H1 (cell line): ENCODE results near the gene FADS3. TPM values are rescaled to one million over a fixed set of nuclear protein-coding genes. Genes with fewer than 3 reads are reported as not detected.

Experiments
- CTCF ChIA-PET: fragments of 300-600 bp; sonication (Branson Sonifier 250); formaldehyde crosslinking; loops from one replicate; lab custom pipeline; 2021; ENCODE audit not compliant: partially characterized antibody; lab: Charles Lee
- POLR2A ChIA-PET: fragments of 300-600 bp; sonication (Branson Sonifier 250); formaldehyde crosslinking; loops from one replicate; lab custom pipeline; 2021; ENCODE audit warnings: inconsistent platforms; ENCODE audit not compliant: partially characterized antibody; lab: Charles Lee
- DNase-seq, 2 experiments: peaks; one replicate each; pipeline versions ENCODE4 v3.0.0 to v3.0.0-alpha.2; 2010 to 2022; ENCODE audit warnings: low spot score in 2 of 2, low read depth in 1 of 2, mixed read lengths in 1 of 2
- FAIRE-seq: peaks from 2 replicates; lab custom pipeline; 2011; peaks lifted over from hg19 to GRCh38; lab: Jason Lieb, UNC
- H2AFZ ChIP-seq: 2 replicates; pipeline ENCODE4 v1.8.1; 2012; ENCODE audit warnings: low read length, inconsistent platforms
- H2AK5ac ChIP-seq: 2 replicates; pipeline ENCODE4 v1.6.1; 2013; ENCODE audit warnings: low read depth, low read length
- H2BK120ac ChIP-seq: replicated peaks from 2 replicates; pipeline ENCODE3; 2013; ENCODE audit warnings: low read depth, low read length, inconsistent platforms
- H2BK12ac ChIP-seq: 2 replicates; pipeline ENCODE4 v1.6.1; 2013; ENCODE audit warnings: low read depth, low read length
- H2BK15ac ChIP-seq: 2 replicates; pipeline ENCODE4 v1.6.1; 2013; ENCODE audit warnings: low read length
- H2BK20ac ChIP-seq: 2 replicates; pipeline ENCODE4 v1.6.1; 2013; ENCODE audit warnings: low read length
- H2BK5ac ChIP-seq: 2 replicates; pipeline ENCODE4 v1.6.1; 2013; ENCODE audit warnings: low read depth, low read length
- H3K14ac ChIP-seq: 2 replicates; pipeline ENCODE4 v1.6.1; 2013; ENCODE audit warnings: inconsistent platforms; ENCODE audit not compliant: insufficient read length
- H3K18ac ChIP-seq: 2 replicates; pipeline ENCODE4 v1.6.1; 2013; ENCODE audit warnings: low read length; ENCODE audit errors: extremely low read depth
- H3K23ac ChIP-seq: 2 replicates; pipeline ENCODE4 v1.6.1; 2013; ENCODE audit warnings: inconsistent platforms; ENCODE audit not compliant: insufficient read length
- H3K23me2 ChIP-seq: 2 replicates; pipeline ENCODE4 v1.6.1; 2013; ENCODE audit warnings: low read depth, low read length
- H3K27ac ChIP-seq: 2 replicates; pipeline ENCODE4 v1.6.1; 2011; ENCODE audit warnings: low read depth, low read length, inconsistent platforms
- H3K27me3 ChIP-seq, 4 experiments: replicated peaks in 1 of 4; 1 replicate in 1 of 4; 2 replicates in 3 of 4; pipeline versions ENCODE4 v1.6.1 to v1.8.1; 2011 to 2013; ENCODE audit warnings: low read length in 3 of 4, mild to moderate bottlenecking in 3 of 4, inconsistent platforms in 2 of 4, mixed read lengths in 2 of 4, moderate library complexity in 1 of 4; ENCODE audit not compliant: control insufficient read depth in 3 of 4, insufficient read depth in 3 of 4; ENCODE audit errors: extremely low read depth in 1 of 4
- H3K36me3 ChIP-seq, 4 experiments: 2 replicates each; pipeline versions ENCODE4 v1.6.1 to v1.8.1; 2011 to 2013; ENCODE audit warnings: mild to moderate bottlenecking in 4 of 4, low read length in 3 of 4, moderate library complexity in 2 of 4, control low read depth in 1 of 4, inconsistent platforms in 1 of 4; ENCODE audit not compliant: insufficient read depth in 4 of 4, control insufficient read depth in 2 of 4
- H3K4ac ChIP-seq: replicated peaks from 2 replicates; pipeline ENCODE3; 2013; ENCODE audit warnings: low read length, low read depth, mixed read lengths, inconsistent platforms; ENCODE audit not compliant: insufficient read length
- H3K4me1 ChIP-seq, 4 experiments: replicated peaks in 1 of 4; 1 replicate in 1 of 4; 2 replicates in 3 of 4; pipeline versions ENCODE4 v1.6.1 to v1.8.1; 2011 to 2013; ENCODE audit warnings: low read length in 3 of 4, inconsistent platforms in 2 of 4, mixed read lengths in 1 of 4; ENCODE audit not compliant: insufficient read depth in 4 of 4, control insufficient read depth in 3 of 4
- H3K4me2 ChIP-seq, 2 experiments: 2 replicates each; pipeline versions ENCODE4 v1.6.1 to v1.8.1; 2011 to 2013; ENCODE audit warnings: low read depth in 2 of 2, low read length in 2 of 2, control low read depth in 1 of 2, inconsistent platforms in 1 of 2, mild to moderate bottlenecking in 1 of 2; ENCODE audit not compliant: insufficient read depth in 1 of 2
- H3K4me3 ChIP-seq, 4 experiments: fragments of 200-600, 300-600 bp in 1 of 4; sonication (generic), shearing (Covaris generic), sonication (Bioruptor Twin) in 1 of 4; 2 replicates each; pipeline versions ENCODE4 v1.5.1 to v1.8.1; 2011 to 2016; ENCODE audit warnings: low read length in 4 of 4, low read depth in 3 of 4, control low read depth in 2 of 4, inconsistent platforms in 2 of 4, mild to moderate bottlenecking in 2 of 4, mixed read lengths in 1 of 4, moderate library complexity in 1 of 4; ENCODE audit not compliant: insufficient read depth in 2 of 4; ENCODE audit errors: extremely low read depth in 1 of 4
- H3K56ac ChIP-seq: replicated peaks from 2 replicates; pipeline ENCODE3; 2013; ENCODE audit warnings: low read depth, mild to moderate bottlenecking, mixed read lengths, low read length, inconsistent platforms; ENCODE audit not compliant: insufficient read length
- H3K79me1 ChIP-seq: 2 replicates; pipeline ENCODE4 v1.6.1; 2013; ENCODE audit warnings: low read depth, low read length, control low read depth
- H3K79me2 ChIP-seq, 2 experiments: 2 replicates each; pipeline versions ENCODE4 v1.6.1 to v1.8.1; 2012 to 2013; ENCODE audit warnings: low read length in 2 of 2, mild to moderate bottlenecking in 2 of 2, inconsistent platforms in 1 of 2; ENCODE audit not compliant: insufficient read depth in 2 of 2, control insufficient read depth in 1 of 2
- H3K9ac ChIP-seq, 4 experiments: replicated peaks in 1 of 4; 1 replicate in 1 of 4; 2 replicates in 3 of 4; pipeline versions ENCODE4 v1.6.1 to v1.8.1; 2011 to 2013; ENCODE audit warnings: low read depth in 3 of 4, low read length in 3 of 4, control low read depth in 2 of 4, mild to moderate bottlenecking in 2 of 4, moderate library complexity in 2 of 4, inconsistent platforms in 1 of 4; ENCODE audit errors: extremely low read depth in 1 of 4
- H3K9me3 ChIP-seq, 2 experiments: 2 replicates each; pipeline versions ENCODE4 v1.6.1 to v1.8.1; 2012 to 2013; ENCODE audit warnings: mild to moderate bottlenecking in 2 of 2, moderate library complexity in 2 of 2, control low read depth in 1 of 2, inconsistent platforms in 1 of 2, low read depth in 1 of 2, low read length in 1 of 2, mixed read lengths in 1 of 2; ENCODE audit not compliant: insufficient read depth in 2 of 2
- H4K20me1 ChIP-seq, 2 experiments: replicated peaks in 1 of 2; 2 replicates each; pipeline versions ENCODE3 to v1.8.1; 2011 to 2013; ENCODE audit warnings: inconsistent platforms in 2 of 2, low read length in 2 of 2, mild to moderate bottlenecking in 1 of 2; ENCODE audit not compliant: insufficient read depth in 2 of 2, control insufficient read depth in 1 of 2
- H4K5ac ChIP-seq: 2 replicates; pipeline ENCODE4 v1.6.1; 2013; ENCODE audit warnings: low read length, low read depth, mixed read lengths, inconsistent platforms; ENCODE audit not compliant: insufficient read length
- H4K8ac ChIP-seq: 2 replicates; pipeline ENCODE4 v1.8.0; 2013; ENCODE audit warnings: mild to moderate bottlenecking, moderate library complexity, low read length, inconsistent platforms; ENCODE audit not compliant: insufficient read depth; ENCODE audit errors: extremely low read depth
- H4K91ac ChIP-seq: replicated peaks from 2 replicates; pipeline ENCODE3; 2013; ENCODE audit warnings: low read length, mixed read lengths, inconsistent platforms; ENCODE audit not compliant: insufficient read length
- CTBP2 ChIP-seq: IDR thresholded peaks from 2 replicates; pipeline ENCODE4 v1.7.0; 2011; ENCODE audit warnings: borderline replicate concordance, mild to moderate bottlenecking, moderate library complexity, mixed read lengths, low read length; ENCODE audit not compliant: insufficient read depth, insufficient read length
- EGR1 ChIP-seq: IDR thresholded peaks from 2 replicates; pipeline ENCODE4 v1.6.1; 2011; ENCODE audit warnings: low read depth, low read length, borderline replicate concordance
- EP300 ChIP-seq, 2 experiments: IDR thresholded peaks; 1 replicate in 1 of 2; 2 replicates in 1 of 2; pipeline ENCODE4 v1.6.1; 2011 to 2012; ENCODE audit warnings: low read depth in 2 of 2, low read length in 2 of 2, mild to moderate bottlenecking in 2 of 2, borderline replicate concordance in 1 of 2, inconsistent platforms in 1 of 2, moderate library complexity in 1 of 2
- KDM5A ChIP-seq: fragments of 200-600 bp; IDR thresholded peaks from 2 replicates; pipeline ENCODE4 v1.7.1; 2012; ENCODE audit warnings: mild to moderate bottlenecking, low read length, inconsistent platforms, mixed read lengths
- NANOG ChIP-seq: IDR thresholded peaks from 2 replicates; pipeline ENCODE4 v1.6.1; 2011; ENCODE audit warnings: low read length, low read depth, mild to moderate bottlenecking, inconsistent platforms; ENCODE audit not compliant: insufficient read depth, poor library complexity, severe bottlenecking
- POU5F1 ChIP-seq: IDR thresholded peaks from 2 replicates; pipeline ENCODE4 v1.6.1; 2011; ENCODE audit warnings: low read depth, mild to moderate bottlenecking, low read length, moderate library complexity
- SAP30 ChIP-seq: fragments of 300-600 bp; sonication (generic); IDR thresholded peaks from 2 replicates; pipeline ENCODE4 v1.7.1; 2012; ENCODE audit warnings: low read length, moderate library complexity, mild to moderate bottlenecking, inconsistent platforms; ENCODE audit not compliant: insufficient read depth, insufficient replicate concordance
- SIN3A ChIP-seq, 2 experiments: IDR thresholded peaks in 1 of 2; conservative IDR thresholded peaks in 1 of 2; 2 replicates each; pipeline ENCODE4 v1.6.1; 2011 to 2012; ENCODE audit warnings: low read length in 2 of 2, improper control_type of control experiment in 1 of 2, low read depth in 1 of 2, mild to moderate bottlenecking in 1 of 2
- SP1 ChIP-seq: IDR thresholded peaks from 2 replicates; pipeline ENCODE4 v1.6.1; 2011; ENCODE audit warnings: low read depth, low read length
- WGBS, 2 experiments: shearing (Covaris generic) in 1 of 2; methylation state at CpG; one replicate each; pipeline versions ENCODE4 v1.1.6 to v1.1.7; 2013 to 2015; ENCODE audit warnings: low lambda C conversion rate in 2 of 2, mixed read lengths in 2 of 2, inconsistent platforms in 1 of 2, low coverage in 1 of 2, missing lambda C conversion rate in 1 of 2; ENCODE audit not compliant: insufficient replicate concordance in 2 of 2, insufficient coverage in 1 of 2, insufficient read length in 1 of 2; ENCODE audit errors: extremely low coverage in 1 of 2, missing lambda C conversion rate in 1 of 2; 5-methylcytosine and 5-hydroxymethylcytosine counted together
- polyA plus RNA-seq, 7 experiments: library from polyadenylated mRNA; depleted of rRNA in 3 of 7; stranded (reverse) in 5 of 7; unstranded in 2 of 7; fragments of >200 nt in 5 of 7; fragments of 200-250 nt in 2 of 7; gene quantifications; 1 replicate in 5 of 7; 2 replicates in 1 of 7; 4 replicates in 1 of 7; pipeline versions ENCODE4 v1.2.1 to v1.2.3, GENCODE V29; 2011 to 2013; ENCODE audit warnings: missing spikeins in 2 of 7, mixed read lengths in 2 of 7
- total RNA-seq: library from RNA; stranded (reverse); fragmentation: NEBNext Ultra II Directional; extraction: Animal tissue kit (Norgen Biotek cat#: 25700); gene quantifications from 2 replicates; pipeline ENCODE4 v1.2.1, GENCODE V29; 2021
- TF ChIP-seq, protein P1 (sequence below): IDR thresholded peaks from 2 replicates; pipeline ENCODE4 v1.6.1; 2011; ENCODE audit warnings: low read length, improper control_type of control experiment

Gene FADS3
- total and polyA plus RNA-seq, 2 of the 8 experiments (the other 6 are each of a cell fraction or from before 2014, with no cell fraction given) = 43.8 to 76.3 TPM

GRCh38 chr11:61881397-61881796, 9.9 kb downstream of the FADS3 start:
- peak overlapping the region in 1 of 4 experiments; percentile 20; a peak in 1 of 8 replicates for H3K4me3 ChIP-seq
- peak overlapping the region; percentile 3; the same call in 1 of the 2 replicates for H4K8ac ChIP-seq
- peaks cover 0 to 17% (median 8%) of the 10 kb centered on the region in 4 experiments for H3K4me1 ChIP-seq
- no peaks in the 10 kb centered on the region for H3K27me3 ChIP-seq
- FAIRE-seq (peak; percentile 42), DNase-seq (no peak)
- peaks cover 0 to 4% (median 0%) of the 10 kb centered on the region in 4 experiments; a peak in 1 of 8 replicates for H3K36me3 ChIP-seq
- H3K4ac ChIP-seq = no peak overlapping the region
- H3K9me3 ChIP-seq = no peaks in the 10 kb centered on the region
- peaks cover 0 to 6% of the 10 kb centered on the region in 2 experiments for H4K20me1 ChIP-seq
- POLR2A ChIA-PET = interaction anchor here (0.8 to 4.1 kb wide), 8 partner anchors 9 to 86 kb away, joined by 3 to 15 read pairs (median 4); partner anchors contain the start of genes FADS1, FADS2 and FTH1
- no peak overlapping the region for H2AK5ac ChIP-seq
- no peaks in the 10 kb centered on the region; the same call in 1 of the 2 replicates for H3K79me1 ChIP-seq
- H3K23me2 ChIP-seq = no peaks in the 10 kb centered on the region
- WGBS, 2 experiments = 44% methylated on average over 3 of the region's 3 CpGs; no CpG with 5 or more reads in 1 of the 2 experiments
- peak overlapping the region; percentile 23 to 55; a peak in 3 of 4 replicates for H3K4me2 ChIP-seq
- CTCF ChIA-PET = interaction anchor here (0.8 to 13.5 kb wide), 13 partner anchors 9 to 220 kb away, joined by 3 to 172 read pairs (median 4); partner anchors contain the start of gene FADS3
- no peak overlapping the region for H3K23ac ChIP-seq
- no peak overlapping the region for H2AFZ ChIP-seq
- H3K18ac ChIP-seq = no peak overlapping the region
- no peak overlapping the region for H2BK15ac ChIP-seq
- H3K27ac ChIP-seq = no peak overlapping the region
- 0 out of 2 replicates have a peak overlapping the region, but pooled peaks have one; percentile 60 for H2BK12ac ChIP-seq
- H4K5ac ChIP-seq = no peak overlapping the region
- no peak overlapping the region for H2BK120ac ChIP-seq
- H4K91ac ChIP-seq = no peak overlapping the region
- no peak overlapping the region for H2BK5ac ChIP-seq
- no peak overlapping the region for H3K56ac ChIP-seq
- H3K14ac ChIP-seq = no peak overlapping the region
- H3K9ac ChIP-seq = no peak overlapping the region; a peak in 1 of 7 replicates
- H3K79me2 ChIP-seq = no peaks in the 10 kb centered on the region
- H2BK20ac ChIP-seq = no peak overlapping the region
- TF ChIP-seq, protein P1, sequence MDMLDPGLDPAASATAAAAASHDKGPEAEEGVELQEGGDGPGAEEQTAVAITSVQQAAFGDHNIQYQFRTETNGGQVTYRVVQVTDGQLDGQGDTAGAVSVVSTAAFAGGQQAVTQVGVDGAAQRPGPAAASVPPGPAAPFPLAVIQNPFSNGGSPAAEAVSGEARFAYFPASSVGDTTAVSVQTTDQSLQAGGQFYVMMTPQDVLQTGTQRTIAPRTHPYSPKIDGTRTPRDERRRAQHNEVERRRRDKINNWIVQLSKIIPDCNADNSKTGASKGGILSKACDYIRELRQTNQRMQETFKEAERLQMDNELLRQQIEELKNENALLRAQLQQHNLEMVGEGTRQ = 0 out of 2 replicates have a peak, but pooled peaks have one; percentile 14
- TF ChIP-seq CTBP2 = no peak
- 0 out of 3 replicates have a peak, but pooled peaks of 1 of the 2 experiments have one; percentile 11 for TF ChIP-seq EP300 (IDR thresholded peaks at IDR 0.05; ENCODE audit: borderline replicate concordance in 1 of 2, low read depth in 2 of 2, low read length in 2 of 2)
- peak; percentile 92 to 97 for TF ChIP-seq SIN3A (conservative IDR thresholded peaks at IDR 0.05 in 1 of 2, IDR thresholded peaks at IDR 0.05 in 1 of 2; ENCODE audit: low read depth in 1 of 2, low read length in 2 of 2)
- TF ChIP-seq KDM5A = no peak
- TF ChIP-seq EGR1 = no peak
- TF ChIP-seq POU5F1 = no peak
- peak; percentile 19 for TF ChIP-seq NANOG
- 0 out of 2 replicates have a peak, but pooled peaks have one; percentile 16 for TF ChIP-seq SP1
- TF ChIP-seq SAP30 = peak; percentile 83
